Measurements from ENCODE around the gene MORN1.

MORN1 gene

DNA sequence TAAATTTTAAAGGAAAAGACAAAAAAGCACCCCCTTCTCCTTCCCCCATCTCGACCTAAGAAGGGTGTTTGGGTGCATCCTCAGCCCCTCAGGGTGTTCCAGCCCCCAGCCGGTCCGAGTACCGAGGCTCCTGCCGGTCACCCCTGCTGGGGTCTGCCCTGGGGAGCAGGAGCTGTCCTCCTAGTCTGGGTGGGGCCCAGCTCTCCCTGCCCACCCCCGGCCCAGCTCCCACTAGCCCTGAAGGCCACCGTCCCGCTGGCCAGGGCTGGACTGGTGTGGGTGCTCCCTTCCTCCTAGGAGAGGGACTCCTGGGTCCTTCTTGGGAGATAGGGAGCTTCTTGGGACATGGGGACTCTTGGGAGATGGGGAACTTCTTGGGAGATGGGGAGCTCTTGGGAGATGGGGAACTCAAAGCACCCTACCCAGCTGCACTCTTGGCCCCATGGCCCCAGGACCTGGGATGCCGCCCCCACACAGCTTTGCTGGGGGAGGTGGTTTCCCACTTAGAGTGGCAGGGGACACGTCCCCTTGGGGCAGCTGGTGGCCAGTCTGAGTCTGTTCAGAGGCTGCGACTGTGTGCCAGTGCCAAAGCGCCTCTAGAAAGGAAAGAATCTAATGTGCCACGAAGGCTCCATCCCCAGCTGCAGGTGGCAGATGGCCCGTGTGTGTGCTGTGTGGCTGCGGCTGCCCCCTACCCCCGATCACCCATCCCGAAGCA lies 44.5 kb downstream of the MORN1 start:
- no peak overlapping the region for H3K27ac Mint-ChIP-seq
- no peaks in the 10 kb centered on the region for H3K36me3 Mint-ChIP-seq (ENCODE audit: low read depth)
- no peaks in the 10 kb centered on the region for H3K4me1 Mint-ChIP-seq (ENCODE audit: low read depth)
- no peak overlapping the region for H3K4me3 Mint-ChIP-seq
- no peaks in the 10 kb centered on the region for H3K9me3 Mint-ChIP-seq
- no peak for DNase-seq (ENCODE audit: low spot score)
- no peaks in the 10 kb centered on the region for H3K27me3 Mint-ChIP-seq (ENCODE audit: low read depth)

DNA sequence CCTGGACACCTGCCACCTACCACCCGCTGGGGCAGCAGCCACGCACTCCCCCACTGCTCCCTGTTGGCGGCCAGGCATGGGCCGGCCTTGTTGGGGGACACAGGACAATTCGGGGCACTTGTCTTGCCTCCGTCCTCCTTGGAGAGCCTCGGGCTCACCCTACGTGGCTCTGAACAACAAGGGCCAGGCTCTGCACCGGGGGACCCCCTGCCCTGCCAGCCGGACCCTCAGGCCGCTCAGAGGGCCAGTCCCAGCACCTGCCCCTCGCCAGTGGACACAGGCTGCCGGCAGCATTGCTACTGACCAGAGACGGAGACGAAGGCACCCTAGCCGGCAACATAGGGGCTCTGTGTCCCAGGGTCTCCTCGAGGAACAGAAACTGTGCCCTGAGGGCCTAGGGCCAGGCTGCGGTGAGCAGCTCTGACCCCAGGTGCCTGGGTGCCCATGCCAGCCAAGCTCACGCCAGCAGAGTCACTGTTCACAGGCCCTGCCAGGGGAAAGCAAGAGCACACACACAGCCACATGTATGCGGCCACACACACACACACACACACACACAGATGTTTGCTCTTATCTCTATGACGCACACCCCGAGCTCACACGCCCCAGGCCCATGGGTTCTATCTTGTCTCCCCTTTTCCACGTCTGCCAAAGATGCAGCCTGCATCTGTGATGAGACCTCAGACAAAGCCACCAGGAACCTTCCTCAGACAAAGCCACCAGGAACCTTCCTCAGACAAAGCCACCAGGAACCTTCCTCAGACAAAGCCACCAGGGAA lies 45.9 kb downstream of the MORN1 start:
- H3K36me3 Mint-ChIP-seq (ENCODE audit: low read depth): no peaks in the 10 kb centered on the region
- H3K27ac Mint-ChIP-seq: no peak overlapping the region
- H3K9me3 Mint-ChIP-seq: no peaks in the 10 kb centered on the region
- H3K4me3 Mint-ChIP-seq: no peak overlapping the region
- no peaks in the 10 kb centered on the region for H3K4me1 Mint-ChIP-seq (ENCODE audit: low read depth)
- no peaks in the 10 kb centered on the region for H3K27me3 Mint-ChIP-seq (ENCODE audit: low read depth)
- DNase-seq (ENCODE audit: low spot score): no peak

DNA sequence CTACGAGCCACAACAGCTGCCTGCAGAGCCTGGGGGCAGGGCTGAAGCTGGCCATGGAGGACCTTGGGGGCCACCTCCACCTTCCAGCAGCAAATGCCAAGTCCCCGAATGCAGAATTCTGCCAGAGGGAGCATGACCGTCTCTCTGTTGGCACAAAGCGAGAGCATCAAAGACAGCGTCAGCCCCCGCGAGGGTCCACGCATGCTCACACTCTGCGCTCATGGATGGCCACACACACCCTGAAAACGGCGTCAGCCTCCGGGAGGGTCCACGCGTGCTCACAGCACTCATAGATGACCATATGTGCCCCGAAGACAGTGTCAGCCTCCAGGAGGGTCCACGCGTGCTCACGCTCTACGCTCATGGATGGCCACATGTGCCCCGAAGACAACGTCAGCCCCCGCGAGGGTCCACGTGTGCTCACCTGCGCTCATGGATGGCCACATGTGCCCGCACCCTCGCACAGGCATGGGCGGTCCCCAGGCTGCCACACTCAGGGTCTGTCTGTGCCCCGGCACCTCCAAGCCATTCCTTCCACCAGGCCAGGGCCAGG lies 46.5 kb downstream of the MORN1 start:
- no peaks in the 10 kb centered on the region for H3K9me3 Mint-ChIP-seq
- H3K27me3 Mint-ChIP-seq (ENCODE audit: low read depth): no peaks in the 10 kb centered on the region
- H3K4me3 Mint-ChIP-seq: no peak overlapping the region
- H3K27ac Mint-ChIP-seq: no peak overlapping the region
- H3K4me1 Mint-ChIP-seq (ENCODE audit: low read depth): no peaks in the 10 kb centered on the region
- H3K36me3 Mint-ChIP-seq (ENCODE audit: low read depth): no peaks in the 10 kb centered on the region
- no peak for DNase-seq (ENCODE audit: low spot score)

DNA sequence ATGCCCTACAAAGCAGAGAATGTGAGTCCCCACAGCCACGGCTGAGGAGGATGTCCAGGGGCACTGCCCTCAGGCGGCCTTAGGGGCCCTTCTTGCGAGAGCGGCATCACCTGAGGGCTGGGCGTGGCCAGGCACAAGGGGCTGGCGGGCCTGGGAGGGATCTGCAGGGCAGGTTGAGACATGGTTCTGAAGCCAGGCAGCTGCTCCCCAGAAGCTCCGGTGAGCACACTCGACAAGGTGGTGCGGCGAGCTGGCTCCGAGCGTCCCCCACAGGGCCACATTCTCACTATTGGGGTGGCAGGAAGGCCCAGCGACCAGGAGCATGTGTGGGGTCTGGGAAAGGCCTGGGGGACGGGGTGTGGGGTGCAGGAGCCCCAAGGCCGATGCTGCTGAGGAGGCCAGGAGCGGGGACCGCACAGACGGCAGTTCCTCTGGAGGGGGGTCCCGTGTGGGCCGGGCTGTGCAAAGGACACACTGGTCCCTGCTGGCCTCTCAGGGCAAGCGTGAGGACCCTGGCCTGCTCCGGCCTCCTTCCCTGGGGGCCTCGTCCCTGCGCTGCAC lies 47.2 kb downstream of the MORN1 start:
- no peak for DNase-seq (ENCODE audit: low spot score)
- Mint-ChIP-seq H3K27me3 (ENCODE audit: low read depth) (no peaks in the 10 kb centered on the region), H3K27ac (no peak overlapping the region), H3K36me3 (ENCODE audit: low read depth) (no peaks in the 10 kb centered on the region), H3K9me3 (no peaks in the 10 kb centered on the region), H3K4me3 (no peak overlapping the region), H3K4me1 (ENCODE audit: low read depth) (no peaks in the 10 kb centered on the region)

DNA sequence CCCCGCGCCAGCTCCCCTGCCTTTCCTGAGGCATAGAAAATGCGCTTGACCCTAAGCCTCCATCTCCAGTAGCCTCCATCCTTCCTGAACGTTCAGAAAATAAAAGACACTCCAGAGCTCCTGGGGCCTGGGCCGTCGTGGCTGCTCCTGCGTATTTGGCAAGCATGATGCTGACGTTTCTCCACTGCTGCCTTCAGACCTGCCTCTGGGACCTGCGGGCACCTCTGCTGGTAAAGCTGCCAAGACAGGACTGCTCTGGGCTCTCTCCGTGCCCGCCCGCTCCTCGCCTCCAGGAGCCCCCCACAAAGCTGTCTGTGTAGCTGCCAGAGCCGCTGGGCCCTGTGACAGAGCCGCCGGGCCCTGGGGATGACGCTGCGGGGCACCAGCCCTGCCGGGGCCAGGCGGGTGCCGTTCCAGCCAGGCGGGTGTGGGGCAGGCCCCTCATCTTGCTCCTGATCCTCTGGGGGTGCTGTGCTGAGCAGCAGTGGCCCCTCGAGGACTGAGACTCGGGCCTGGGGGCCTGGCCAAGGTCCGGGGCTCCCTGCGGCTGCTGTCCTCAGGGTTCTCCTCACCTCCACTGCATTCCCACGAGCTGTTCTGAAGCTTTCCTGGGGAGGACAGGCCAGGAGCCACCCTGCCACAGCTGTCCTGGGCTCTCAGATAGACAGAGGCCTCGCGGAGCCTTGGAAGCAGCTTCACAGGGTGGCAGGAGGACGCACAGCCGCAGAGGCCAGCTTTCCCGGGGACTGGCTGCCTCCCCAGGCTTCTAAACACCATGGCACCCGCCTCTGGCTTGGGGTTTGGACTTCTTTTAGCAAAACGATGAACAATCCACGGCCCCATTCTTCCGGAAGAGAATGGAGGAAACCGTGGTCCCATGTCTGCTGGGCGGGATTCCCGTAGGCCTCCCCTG lies 48.1 kb downstream of the MORN1 start:
- no peaks in the 10 kb centered on the region for H3K9me3 Mint-ChIP-seq

DNA sequence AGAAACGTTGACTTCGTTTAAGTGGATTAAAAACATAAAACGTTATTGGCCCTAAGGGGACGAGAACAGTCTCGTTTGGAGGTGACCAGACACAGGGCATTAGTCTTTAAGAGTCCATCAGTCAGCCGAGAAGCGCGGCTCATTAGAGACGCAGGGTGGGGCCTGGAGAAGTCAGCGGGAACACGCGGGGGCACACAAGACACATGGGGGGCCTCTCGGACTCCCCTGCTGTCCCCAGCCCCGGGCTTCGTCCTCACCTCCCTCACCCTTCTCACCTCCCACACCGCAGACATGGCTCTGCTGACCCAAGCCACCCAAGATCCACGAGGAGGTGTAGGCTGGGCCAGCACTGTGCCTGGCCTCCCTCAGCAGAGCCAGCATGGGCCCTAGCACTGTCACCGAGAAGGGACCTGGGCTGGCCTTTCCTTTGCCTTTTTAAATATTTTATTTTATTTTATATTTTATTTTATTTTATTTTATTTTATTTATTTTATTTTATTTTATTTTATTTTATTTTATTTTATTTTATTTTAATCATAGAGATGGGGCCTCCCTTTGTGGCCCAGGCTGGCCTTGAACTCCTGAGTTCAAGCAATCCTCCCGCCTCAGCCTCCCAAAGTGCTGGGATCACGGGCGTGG lies 48.9 kb downstream of the MORN1 start:
- H3K27ac Mint-ChIP-seq: no peak overlapping the region
- no peaks in the 10 kb centered on the region for H3K36me3 Mint-ChIP-seq (ENCODE audit: low read depth)

More for the DNA sequence above, 48.1 kb downstream of the MORN1 start:
- Mint-ChIP-seq H3K27ac (no peak overlapping the region), H3K4me1 (ENCODE audit: low read depth) (no peaks in the 10 kb centered on the region), H3K36me3 (ENCODE audit: low read depth) (no peaks in the 10 kb centered on the region), H3K4me3 (no peak overlapping the region), H3K27me3 (ENCODE audit: low read depth) (no peaks in the 10 kb centered on the region)
- no peak for DNase-seq (ENCODE audit: low spot score)

DNA sequence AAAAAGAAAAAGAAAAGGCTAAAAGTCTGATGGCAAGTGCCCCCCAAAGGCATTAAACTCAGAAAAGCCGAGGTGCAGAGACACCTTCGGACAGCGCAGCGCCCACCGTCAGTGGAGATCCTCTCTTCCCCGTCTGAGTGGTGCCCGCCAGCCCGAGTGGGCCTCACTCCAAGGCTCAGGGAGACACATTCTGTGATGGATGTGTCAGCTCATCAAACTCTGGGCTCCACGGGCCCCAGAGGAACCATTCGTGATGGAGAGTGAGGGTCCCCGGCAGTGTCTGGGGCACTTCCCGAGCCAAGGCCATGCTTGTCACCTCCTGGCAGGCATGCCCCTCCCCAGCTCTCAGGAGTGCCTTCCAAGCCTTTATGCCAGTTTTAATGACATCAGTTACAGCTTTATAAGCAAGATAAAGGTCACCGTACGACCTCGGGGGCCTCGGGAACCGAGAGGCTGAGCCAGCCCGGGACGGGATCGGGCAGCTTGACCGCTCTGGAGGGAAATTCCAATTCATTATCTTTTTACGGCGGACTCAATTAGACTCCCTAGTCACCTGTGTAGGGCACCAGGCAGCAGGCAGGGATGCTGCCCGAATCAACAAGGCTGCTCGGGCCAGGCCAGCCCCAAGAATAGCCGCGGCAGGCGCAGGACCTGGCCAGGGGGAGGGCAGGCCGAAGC lies 49.5 kb downstream of the MORN1 start:
- no peaks in the 10 kb centered on the region for H3K9me3 Mint-ChIP-seq
- no peaks in the 10 kb centered on the region for H3K4me1 Mint-ChIP-seq (ENCODE audit: low read depth)
- H3K4me3 Mint-ChIP-seq: no peak overlapping the region
- H3K27ac Mint-ChIP-seq: no peak overlapping the region
- no peak for DNase-seq (ENCODE audit: low spot score)
- no peaks in the 10 kb centered on the region for H3K27me3 Mint-ChIP-seq (ENCODE audit: low read depth)
- no peaks in the 10 kb centered on the region for H3K36me3 Mint-ChIP-seq (ENCODE audit: low read depth)

More for the DNA sequence above, 48.9 kb downstream of the MORN1 start:
- no peak overlapping the region for H3K4me3 Mint-ChIP-seq
- H3K4me1 Mint-ChIP-seq (ENCODE audit: low read depth): no peaks in the 10 kb centered on the region
- H3K9me3 Mint-ChIP-seq: no peaks in the 10 kb centered on the region
- no peak for DNase-seq (ENCODE audit: low spot score)
- H3K27me3 Mint-ChIP-seq (ENCODE audit: low read depth): no peaks in the 10 kb centered on the region

DNA sequence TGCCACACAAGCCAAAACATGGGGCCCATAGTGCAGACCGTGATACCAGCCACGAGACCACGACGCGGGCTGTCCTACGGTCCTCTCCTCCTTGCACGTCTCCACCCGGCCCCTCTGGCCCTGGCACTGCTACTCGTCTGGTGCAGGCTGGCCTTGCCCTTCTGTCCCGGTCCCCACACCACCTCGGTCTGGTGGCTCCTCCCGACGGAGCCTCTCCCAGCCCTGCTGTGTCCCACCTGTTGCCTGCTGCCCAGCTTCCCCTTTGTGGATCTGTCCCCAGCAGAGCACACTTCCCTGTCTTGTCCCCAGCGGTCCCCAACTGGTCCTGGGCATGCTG lies 50.5 kb downstream of the MORN1 start:
- DNase-seq (ENCODE audit: low spot score): no peak
- H3K4me1 Mint-ChIP-seq (ENCODE audit: low read depth): no peaks in the 10 kb centered on the region
- no peak overlapping the region for H3K27ac Mint-ChIP-seq
- no peak overlapping the region for H3K4me3 Mint-ChIP-seq
- no peaks in the 10 kb centered on the region for H3K27me3 Mint-ChIP-seq (ENCODE audit: low read depth)
- no peaks in the 10 kb centered on the region for H3K36me3 Mint-ChIP-seq (ENCODE audit: low read depth)
- H3K9me3 Mint-ChIP-seq: no peaks in the 10 kb centered on the region

DNA sequence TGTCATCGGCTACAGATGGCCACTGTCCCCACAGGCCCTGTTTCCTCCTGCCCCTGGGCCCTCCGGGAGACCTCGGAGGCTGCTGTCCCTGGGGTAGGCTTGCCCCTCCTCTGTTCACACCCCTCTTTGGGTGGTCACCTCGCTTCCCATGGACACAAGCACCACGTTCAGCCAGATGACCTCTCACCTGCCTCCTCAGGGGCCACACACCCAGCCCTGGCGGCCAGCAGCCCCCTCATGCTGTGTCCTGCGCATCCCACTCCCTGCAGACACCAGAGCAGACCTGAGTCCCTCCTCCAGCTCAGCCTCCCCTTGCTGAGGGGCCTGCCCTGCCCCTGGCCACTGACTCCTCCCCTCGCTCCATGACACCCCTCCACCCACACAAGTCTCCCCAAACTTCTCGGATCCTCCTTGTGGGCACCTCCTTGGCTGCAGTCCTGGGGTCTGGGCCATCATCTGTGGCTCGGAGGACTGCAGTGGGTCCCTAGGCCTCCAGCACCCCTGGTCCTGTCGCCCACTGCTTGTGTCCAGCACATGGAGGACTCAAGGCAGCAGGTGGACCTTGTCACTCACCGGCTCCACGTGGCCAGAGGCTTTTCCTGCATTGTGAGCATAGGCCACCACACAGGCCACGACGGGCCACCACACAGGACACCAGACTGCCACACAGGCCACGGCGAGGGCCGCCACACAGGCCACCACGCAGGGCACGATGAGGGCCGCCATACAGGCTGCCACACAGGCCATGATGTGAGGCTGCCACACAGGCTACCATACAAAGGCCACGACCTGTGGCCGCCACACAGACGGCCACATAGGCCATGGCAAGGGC lies 51.1 kb downstream of the MORN1 start:
- Mint-ChIP-seq H3K27me3 (ENCODE audit: low read depth) (no peaks in the 10 kb centered on the region), H3K9me3 (no peaks in the 10 kb centered on the region), H3K4me3 (no peak overlapping the region), H3K36me3 (ENCODE audit: low read depth) (no peaks in the 10 kb centered on the region), H3K27ac (no peak overlapping the region), H3K4me1 (ENCODE audit: low read depth) (no peaks in the 10 kb centered on the region)
- no peak for DNase-seq (ENCODE audit: low spot score)

DNA sequence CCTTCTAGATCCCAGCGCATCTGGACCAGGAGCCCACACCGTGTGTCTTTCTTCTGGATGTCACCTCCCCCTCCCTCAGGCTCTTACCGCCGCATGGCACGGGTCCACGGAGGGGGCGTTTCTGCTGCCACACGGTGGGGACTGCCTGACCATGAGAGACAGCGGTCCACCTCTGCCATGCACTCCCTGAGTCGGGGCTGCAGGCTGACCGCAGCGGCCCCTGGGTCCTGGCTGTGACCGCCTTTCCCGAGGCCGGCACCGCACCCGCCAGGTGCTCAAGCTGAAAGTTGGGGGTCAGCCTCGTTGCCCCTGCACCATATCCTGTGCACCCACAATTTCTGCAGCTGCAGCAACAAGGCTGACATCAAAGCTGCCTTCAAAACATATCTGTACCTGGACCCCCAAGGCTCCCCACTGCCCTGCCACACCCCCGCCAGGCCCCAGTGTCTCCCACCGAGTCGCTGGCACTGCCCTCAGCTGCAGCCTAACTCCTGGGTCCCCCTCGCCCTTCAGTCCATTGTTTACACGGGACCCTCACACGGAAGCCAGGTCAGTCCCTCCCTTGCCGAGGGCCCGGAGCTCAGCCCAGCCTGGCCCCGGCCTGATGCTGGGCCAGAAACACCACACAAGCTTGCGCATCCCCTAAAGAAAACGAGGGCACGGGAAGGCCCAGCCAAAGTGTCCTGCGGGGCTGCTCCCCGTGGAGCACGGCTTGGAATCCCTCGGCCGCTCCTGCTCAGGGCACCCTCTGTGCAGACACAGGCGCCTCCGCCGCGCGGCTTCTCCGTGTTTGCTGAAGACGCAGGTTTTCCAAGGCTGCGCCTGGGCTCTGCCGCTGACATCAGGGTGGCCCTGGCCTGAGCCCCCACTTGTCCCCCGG lies 51.9 kb downstream of the MORN1 start:
- no peak overlapping the region for H3K27ac Mint-ChIP-seq
- no peak overlapping the region for H3K4me3 Mint-ChIP-seq
- no peaks in the 10 kb centered on the region for H3K27me3 Mint-ChIP-seq (ENCODE audit: low read depth)
- no peak for DNase-seq (ENCODE audit: low spot score)
- H3K36me3 Mint-ChIP-seq (ENCODE audit: low read depth): no peaks in the 10 kb centered on the region
- H3K9me3 Mint-ChIP-seq: no peaks in the 10 kb centered on the region
- no peaks in the 10 kb centered on the region for H3K4me1 Mint-ChIP-seq (ENCODE audit: low read depth)

DNA sequence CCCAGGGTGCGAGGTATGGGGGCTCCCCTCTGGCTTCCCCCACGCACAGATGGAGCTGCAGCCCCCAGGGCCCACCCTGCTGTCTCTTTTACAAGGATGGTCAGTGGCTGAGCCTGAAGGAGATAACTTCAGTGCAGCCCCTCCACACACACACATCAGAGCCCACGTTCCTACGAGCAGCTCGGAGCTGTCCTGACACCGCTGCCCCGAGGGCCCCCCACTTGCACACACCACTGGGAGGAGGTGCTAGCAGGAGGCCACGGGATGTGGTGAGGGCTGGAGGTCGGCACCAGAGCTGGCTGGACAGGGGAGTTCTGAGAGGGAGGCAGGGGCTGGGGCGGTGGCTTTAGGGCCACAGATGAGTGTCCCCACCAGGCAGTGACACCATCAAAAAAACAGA lies 53.9 kb downstream of the MORN1 start:
- no peak for DNase-seq (ENCODE audit: low spot score)
- Mint-ChIP-seq H3K27ac (no peak overlapping the region), H3K4me1 (ENCODE audit: low read depth) (no peaks in the 10 kb centered on the region), H3K9me3 (no peaks in the 10 kb centered on the region), H3K27me3 (ENCODE audit: low read depth) (no peaks in the 10 kb centered on the region), H3K4me3 (no peak overlapping the region), H3K36me3 (ENCODE audit: low read depth) (no peaks in the 10 kb centered on the region)

Data from T-helper 2 cell treated with Interferon-gamma antibody and Interleukin-4, amounts not matched to agents 5 μg/mL and 100 μg/mL, for 36 hours (primary cell).